Gastrocnemius medialis (tissue), 4 donors: Measurements from ENCODE around the gene SLC6A6.

Experiments
- POLR2A ChIP-seq, 2 donors: fragments of 450-650 bp; IDR thresholded peaks; one replicate each; pipeline ENCODE4 v1.6.1; 2017; ENCODE audit warnings: antibody characterized with exemption in 2 of 2, mild to moderate bottlenecking in 2 of 2, moderate library complexity in 2 of 2
- TF ChIP-seq, protein P1 (sequence below), 5 experiments: fragments of 450-650 bp in 3 of 5; fragments of 200-600 bp in 2 of 5; sonication (generic) in 2 of 5; IDR thresholded peaks in 4 of 5; conservative IDR thresholded peaks in 1 of 5; 1 replicate in 4 of 5; 2 replicates in 1 of 5; pipeline ENCODE4 v1.5.1; 2016 to 2019; ENCODE audit warnings: antibody characterized with exemption in 5 of 5, mild to moderate bottlenecking in 3 of 5, moderate library complexity in 3 of 5

DNA sequence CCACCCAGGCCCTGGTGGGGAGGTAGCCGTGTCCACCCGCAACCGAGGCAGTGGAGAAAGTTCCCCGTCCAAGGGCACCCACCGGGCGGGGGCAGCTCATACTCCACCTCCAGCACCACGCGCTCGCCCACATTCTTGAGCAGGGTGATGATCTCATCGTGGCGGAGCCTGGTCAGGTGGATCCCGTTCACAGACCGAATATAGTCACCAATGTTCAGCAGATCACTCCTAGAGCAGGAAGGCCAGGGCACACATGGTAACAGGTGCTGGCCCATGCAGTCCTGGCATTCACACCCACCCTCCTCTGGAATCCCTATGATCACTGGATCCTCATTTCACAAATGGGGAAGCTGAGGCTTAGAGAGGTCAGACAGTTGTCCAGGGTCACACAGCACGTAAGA is 121.9 kb downstream of the SLC6A6 start:
- TF ChIP-seq, protein P1, sequence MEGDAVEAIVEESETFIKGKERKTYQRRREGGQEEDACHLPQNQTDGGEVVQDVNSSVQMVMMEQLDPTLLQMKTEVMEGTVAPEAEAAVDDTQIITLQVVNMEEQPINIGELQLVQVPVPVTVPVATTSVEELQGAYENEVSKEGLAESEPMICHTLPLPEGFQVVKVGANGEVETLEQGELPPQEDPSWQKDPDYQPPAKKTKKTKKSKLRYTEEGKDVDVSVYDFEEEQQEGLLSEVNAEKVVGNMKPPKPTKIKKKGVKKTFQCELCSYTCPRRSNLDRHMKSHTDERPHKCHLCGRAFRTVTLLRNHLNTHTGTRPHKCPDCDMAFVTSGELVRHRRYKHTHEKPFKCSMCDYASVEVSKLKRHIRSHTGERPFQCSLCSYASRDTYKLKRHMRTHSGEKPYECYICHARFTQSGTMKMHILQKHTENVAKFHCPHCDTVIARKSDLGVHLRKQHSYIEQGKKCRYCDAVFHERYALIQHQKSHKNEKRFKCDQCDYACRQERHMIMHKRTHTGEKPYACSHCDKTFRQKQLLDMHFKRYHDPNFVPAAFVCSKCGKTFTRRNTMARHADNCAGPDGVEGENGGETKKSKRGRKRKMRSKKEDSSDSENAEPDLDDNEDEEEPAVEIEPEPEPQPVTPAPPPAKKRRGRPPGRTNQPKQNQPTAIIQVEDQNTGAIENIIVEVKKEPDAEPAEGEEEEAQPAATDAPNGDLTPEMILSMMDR (IDR thresholded peaks at IDR 0.05 in 4 of 5, conservative IDR thresholded peaks at IDR 0.05 in 1 of 5), result no peak
- peak; percentile 68 to 85 for TF ChIP-seq POLR2A (IDR thresholded peaks at IDR 0.05)
